T-helper 22 cell (primary cell): ENCODE results near the gene REEP3.

Experiments used
- DNase-seq: peaks from one replicate; pipeline ENCODE4 v3.0.0-alpha.2; 2020; ENCODE audit warnings: low read depth

REEP3 gene

DNA sequence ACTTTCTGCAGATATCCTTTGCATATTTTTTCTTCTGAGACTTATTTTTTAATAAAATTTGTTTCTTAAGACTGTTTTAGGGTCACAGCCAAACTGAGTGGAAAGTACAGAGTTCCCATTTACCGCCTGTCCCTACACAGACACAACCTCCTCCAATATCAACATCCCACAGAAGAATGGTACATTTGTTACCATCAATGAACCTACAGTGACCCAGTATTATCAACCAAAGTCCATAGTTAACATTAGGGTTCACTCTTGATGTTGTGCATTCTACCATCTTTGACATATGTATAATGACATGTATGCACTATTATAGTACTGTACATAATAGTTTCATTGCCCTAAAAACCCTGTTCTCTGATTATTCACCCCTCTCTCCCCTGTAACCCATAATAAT lies 14.6 kb upstream of the REEP3 start:
- DNase-seq, result no peak

DNA sequence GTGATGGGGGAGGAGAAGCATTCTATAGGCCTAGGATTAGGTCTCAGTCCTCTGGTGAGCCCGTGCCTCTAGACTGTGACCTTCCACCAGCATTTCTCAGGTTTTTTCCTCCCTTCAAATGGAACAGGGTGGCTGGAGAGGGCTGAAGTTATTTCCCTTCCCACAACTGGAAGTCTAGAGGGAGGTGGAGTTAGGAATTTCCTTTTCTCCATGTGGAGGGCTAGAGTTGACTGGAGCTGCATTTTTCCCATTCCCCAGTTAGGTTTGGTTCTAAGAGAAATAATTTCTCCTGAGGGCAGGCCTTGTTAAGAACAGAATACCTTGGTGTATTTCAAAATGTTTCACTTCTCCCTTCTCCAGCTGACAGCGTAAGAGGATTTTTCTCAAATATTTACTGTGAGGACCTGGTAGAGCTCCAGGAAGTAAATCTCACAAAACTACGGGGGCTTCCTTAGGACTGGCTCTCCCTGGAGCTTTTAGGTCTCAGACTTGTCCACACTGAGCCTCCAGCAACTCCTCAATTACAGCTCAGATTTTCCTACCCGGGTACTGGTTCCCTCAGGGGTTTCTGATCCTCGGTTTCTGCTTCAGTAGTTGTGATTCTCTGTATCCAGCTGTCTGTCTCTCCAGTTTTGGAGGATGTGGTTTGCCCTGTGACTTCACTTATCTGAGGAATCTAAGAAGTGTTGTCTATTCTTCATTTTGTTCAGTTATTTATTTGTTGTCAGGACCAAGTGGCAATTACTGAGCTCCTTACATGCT lies 6.0 kb upstream of the REEP3 start:
- DNase-seq, result no peak

DNA sequence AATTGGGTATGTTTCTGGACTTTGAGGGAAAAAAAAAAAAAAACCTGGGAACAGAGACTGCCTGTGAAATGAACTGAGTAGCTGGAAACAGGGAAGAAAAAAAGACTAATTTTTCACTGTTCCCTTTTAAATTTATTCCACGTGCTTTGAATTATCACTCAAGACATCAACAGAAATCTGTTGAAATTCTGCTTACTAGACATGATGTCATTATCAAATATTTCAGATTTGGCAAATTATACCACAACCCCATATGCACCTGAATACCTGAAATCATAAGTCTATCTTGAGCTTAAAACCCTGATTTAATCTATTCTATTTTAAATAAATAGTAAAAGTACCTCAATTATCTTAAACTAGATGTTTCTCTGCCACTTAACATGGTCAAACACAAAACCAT lies 5.0 kb upstream of the REEP3 start:
- no peak for DNase-seq

DNA sequence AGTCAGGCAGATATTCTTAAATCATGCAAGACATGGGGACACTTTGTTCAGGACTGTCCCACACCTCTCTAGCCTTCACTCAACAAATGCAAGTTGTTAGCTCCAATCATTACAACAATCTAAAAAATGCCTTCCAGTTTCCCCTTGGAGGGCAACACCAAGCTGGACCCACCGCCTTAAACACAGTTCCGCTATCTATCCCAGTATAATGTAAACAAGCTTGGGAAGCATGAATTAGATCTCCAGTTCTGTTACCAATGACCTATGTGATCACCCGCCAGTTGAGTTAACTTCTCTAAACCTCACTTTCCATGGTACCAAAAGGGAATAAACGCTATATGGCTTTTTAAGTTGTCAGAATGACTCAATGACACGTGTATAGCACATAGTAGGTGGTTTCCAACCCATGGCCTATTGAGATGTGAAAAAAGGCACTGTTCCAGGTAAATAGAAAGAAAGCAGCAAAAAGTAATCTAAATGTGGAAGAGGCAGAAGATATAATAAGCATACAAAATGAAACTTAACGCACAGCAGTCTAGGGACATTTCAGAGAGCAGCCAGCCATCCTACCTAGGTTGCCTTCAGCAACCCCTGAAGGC lies 2.4 kb upstream of the REEP3 start:
- no peak for DNase-seq

DNA sequence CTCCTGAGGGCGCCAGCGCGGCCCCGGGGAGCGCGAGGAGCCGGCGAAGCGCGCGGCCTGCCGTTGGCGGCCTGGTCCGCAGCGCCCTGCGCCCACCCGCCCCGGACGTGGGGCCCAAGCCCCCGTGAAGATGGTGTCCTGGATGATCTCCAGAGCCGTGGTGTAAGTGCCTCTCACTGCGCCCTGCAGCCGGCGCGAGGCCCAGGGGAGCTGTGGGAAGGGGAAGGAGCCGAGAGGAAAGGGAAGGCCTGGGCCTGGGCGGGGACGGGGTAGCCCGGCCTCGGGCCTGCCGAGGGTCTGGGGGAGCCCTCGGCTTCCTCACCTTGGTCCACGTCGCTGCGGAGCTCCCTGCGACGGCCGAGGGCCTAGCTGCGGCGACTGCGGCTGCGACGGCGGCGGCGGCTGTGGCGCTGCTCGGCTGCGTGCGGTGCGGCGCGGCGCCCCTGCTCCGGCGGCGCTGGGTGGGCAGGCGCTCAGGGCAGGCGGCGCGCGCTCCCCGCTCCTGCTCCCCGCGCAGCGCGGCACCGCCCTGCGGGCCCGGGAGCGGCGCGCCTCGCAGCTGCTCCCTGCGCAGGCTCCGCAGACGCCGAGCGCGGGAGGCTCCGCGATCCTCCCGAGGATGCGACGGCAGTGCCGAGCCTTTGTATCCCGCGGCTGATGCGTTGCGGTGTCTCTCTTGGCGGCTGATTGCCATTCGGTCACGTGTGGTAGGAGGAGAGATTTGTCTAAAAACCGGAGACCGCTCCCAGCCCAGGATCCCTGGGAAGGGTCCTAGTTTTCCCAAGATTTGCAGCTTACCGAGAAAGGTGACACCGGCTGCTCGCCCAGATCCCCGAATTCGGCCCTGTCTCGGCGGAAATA lies 445 bp downstream of the REEP3 start:
- DNase-seq, result peak; percentile 38

DNA sequence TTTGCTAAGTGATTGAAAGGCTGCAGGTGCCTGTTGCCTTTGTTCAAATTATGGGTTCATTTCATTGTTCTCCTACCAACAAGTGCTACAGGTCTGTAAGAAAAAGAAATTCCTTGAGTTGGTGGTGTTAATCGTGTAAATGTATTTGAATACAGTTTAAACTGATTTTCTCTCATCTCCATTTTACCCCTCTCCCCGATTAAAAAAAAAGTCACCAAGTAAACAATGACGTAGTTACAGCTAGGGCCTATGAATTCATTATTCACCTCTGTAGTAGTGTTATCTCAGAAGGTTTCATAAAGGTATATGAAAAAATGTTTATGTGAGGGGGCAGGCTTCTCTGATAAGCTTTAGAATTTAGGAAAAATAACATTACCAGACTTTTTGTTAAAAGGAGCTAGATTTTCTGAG lies 1.1 kb downstream of the REEP3 start:
- DNase-seq, result no peak

DNA sequence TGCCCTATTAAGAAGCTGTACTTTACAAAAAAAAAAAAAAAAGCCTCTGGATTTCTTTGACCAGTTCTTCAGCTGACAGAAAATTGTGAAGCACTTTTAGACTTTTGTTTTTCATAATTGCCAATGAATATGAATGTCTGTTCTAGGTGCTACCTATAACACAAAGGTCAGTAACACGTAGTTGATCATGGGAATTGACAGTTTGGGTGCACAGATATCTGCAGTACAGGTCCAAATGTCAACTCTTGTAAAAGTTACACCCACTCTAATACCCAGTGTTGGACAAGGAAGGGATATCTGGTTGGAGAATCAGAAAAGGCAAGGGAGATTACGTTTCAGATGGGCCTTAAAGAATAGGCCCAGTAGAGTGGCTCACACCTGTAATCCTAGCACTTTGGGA lies 1.8 kb downstream of the REEP3 start:
- DNase-seq, result no peak

GRCh38 chr10:63525021-63525420 lies 3.8 kb downstream of the REEP3 start:
- no peak for DNase-seq

DNA sequence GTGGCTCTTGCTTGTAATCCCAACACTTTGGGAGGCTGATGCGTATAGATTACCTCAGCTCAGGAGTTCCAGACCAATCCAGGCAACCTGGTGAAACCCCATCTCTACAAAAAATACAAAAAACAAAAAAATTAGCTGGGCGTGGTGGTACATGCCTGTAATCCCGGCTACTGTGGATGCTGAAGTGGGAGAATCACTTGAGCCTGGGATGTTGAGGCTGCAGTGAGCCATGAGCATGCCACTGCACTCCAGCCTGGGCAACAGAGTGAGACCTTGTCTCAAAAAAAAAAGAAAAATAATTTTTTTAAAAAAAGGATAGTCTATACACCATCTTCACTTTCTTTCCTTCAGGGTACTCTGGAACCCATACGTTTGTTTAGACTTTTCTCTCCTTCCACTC lies 6.2 kb downstream of the REEP3 start:
- DNase-seq, result no peak

DNA sequence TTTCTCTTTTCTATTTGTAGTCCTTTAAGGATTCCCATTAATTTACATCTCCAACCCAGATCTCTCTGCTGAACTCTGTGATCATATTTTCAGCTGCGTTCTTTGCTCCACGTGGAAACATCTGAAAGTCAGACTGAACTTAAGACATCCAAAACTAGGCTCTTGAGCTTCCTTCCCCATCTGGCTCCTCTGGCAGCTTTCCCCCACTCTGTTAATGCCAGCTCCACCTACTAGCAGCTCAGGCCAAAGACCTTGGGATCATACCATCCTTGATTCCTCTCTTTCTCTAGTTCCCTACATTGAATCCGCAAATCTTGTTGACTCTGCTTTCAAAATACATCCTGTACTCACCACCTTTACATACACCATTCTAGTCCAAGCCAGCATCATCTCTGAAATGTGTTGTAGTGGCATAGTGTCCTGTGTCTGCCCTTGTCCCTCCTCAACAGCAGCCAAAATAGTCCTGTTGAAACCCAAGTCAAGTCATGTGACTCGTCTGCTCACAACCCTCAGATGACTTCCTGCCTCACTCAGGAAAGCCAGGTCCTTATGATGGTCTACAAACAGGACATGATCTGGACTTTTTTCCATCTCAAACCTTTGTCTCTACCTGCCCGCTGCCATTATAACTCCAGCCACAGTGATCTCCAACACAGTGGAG lies 7.0 kb downstream of the REEP3 start:
- no peak for DNase-seq

DNA sequence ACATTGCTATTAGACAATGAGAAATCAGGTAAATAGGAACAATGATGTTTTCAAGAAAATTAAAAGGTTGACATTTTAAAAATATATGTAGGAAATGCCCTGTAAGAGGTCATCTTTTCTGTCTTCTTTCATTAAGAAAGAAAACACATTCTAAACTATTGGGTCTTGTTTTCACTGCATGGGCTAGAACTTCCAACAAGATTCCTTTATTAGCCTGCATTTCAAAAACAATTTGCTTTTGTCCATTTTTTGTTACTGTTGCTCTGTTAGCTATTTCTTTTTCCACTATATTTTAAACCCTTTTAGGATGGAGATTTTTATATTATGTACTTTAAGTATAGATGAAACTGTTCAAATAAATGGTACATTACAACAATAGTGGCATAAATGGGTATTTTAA lies 9.2 kb downstream of the REEP3 start:
- DNase-seq, result no peak

GRCh38 chr10:63534723-63535122 lies 13.5 kb downstream of the REEP3 start:
- no peak for DNase-seq

GRCh38 chr10:63536698-63537097 lies 15.5 kb downstream of the REEP3 start:
- DNase-seq, result no peak

DNA sequence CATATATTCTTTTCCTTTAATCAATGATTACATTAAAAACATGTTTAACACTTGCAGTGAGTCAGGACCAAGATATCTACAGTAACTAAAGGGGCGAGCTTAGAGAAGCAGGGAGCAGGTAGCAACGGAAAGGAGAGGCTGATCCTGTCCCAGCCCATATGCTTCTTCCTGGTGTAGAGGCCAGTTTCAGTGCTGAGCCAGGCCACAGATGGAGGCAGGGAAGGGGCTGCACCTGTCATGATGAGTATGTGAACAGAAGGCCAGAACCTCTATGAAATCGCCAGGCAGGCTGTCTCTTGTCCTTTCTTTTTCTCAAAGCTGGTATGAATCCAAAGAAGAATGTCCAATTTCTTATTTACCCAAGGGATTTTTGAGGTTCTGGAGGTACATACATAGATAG lies 16.3 kb downstream of the REEP3 start:
- no peak for DNase-seq

DNA sequence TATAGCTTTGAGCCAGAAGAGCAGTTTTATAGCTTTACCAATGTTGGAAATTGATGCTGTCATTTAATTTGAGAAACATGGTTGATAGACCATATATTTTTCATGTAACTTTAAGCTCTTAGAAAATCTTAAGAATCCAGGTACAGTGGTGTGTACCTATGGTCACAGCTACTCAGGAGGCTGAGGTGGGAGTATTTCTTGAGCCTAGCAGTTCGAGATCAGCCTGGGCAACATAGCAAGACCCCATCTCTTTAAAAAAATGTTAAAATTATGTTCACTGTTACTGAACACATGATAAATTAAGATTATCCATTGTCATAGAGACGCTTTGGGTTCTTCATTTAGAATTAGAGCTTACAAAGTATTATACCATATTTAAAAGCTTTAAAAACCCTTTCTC lies 18.2 kb downstream of the REEP3 start:
- DNase-seq, result no peak

GRCh38 chr10:63539994-63540393 lies 18.8 kb downstream of the REEP3 start:
- no peak for DNase-seq

- no peak for DNase-seq
These were observed 21.8 kb downstream of the REEP3 start for GRCh38 chr10:63542835-63543575.

GRCh38 chr10:63543576-63543962 lies 22.4 kb downstream of the REEP3 start:
- DNase-seq, result no peak

DNA sequence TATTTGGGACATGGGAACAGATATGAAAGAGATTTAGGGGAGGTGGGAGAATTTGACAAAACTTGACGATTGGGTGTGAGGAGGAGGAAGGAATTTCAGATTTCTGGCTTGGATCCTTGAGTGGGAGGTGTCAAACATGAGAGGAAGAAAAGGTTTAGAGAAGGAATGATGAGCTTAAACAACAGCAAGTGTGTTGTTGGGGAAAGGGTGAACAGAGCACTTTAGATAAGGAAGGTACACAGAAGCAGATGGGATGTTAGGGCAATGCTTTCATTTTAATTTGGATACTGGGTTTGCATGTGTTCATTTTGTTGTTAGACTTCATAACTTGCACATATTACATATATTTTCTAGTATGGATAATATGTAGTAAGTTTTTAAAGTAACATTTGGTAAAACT lies 23.2 kb downstream of the REEP3 start:
- DNase-seq, result no peak

- DNase-seq, result no peak
These were observed 26.6 kb downstream of the REEP3 start for GRCh38 chr10:63547628-63548360.

DNA sequence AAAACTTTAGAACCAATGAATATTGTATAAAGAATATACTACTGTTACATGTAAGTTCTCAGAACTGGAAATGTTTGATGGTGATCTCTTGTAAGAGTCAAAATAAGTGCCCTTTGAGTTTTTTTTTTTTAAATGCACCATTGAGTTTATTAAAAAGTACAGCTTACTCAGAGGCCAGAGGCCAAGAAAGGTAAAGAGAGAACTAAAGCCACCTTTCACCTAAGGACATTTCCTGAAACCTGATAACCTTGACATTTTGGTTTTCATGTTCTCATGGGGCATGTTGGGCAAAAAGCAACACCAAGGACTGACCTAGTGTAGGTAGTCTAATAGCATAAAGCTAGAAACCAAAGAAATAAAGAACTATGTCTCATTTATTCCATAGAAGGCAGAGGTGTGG lies 27.7 kb downstream of the REEP3 start:
- no peak for DNase-seq
